Neural progenitor cell (in vitro differentiated cells): ENCODE results near the gene SEC63.

Source experiments
- CTCF ChIP-seq: fragments of 200-600 bp; sonication (generic); IDR thresholded peaks from 2 replicates; pipeline ENCODE4 v1.5.1; 2017; ENCODE audit warnings: antibody characterized with exemption, mild to moderate bottlenecking
- EZH2 ChIP-seq: fragments of 200-600 bp; sonication (generic); IDR thresholded peaks from 2 replicates; pipeline ENCODE4 v1.6.1; 2017; ENCODE audit warnings: antibody characterized with exemption, mild to moderate bottlenecking, moderate library complexity
- EZH2phosphoT487 ChIP-seq: fragments of 200-600 bp; sonication (generic); IDR thresholded peaks from 2 replicates; pipeline ENCODE4 v1.6.1; 2017; ENCODE audit warnings: antibody characterized with exemption

GRCh38 chr6:107941627-107942026 is 16.4 kb downstream of the SEC63 start:
- no peak for TF ChIP-seq CTCF
- TF ChIP-seq EZH2, result no peak
- no peak for TF ChIP-seq EZH2phosphoT487
